Raji (cell line): Measurements from ENCODE around the gene RRAS.

Experiments
- POLR2A ChIP-seq: IDR thresholded peaks from 2 replicates; pipeline ENCODE4 v1.6.1; 2011; ENCODE audit warnings: low read depth, low read length, control low read depth; ENCODE audit not compliant: insufficient read depth

Gene RRAS

GRCh38 chr19:49664171-49665035 is 24.5 kb upstream of the RRAS start:
- peak; percentile 84 for TF ChIP-seq POLR2A

GRCh38 chr19:49663224-49663623 is 23.3 kb upstream of the RRAS start:
- no peak for TF ChIP-seq POLR2A

GRCh38 chr19:49662011-49662410 is 22.1 kb upstream of the RRAS start:
- no peak for TF ChIP-seq POLR2A

- no peak for TF ChIP-seq POLR2A
These were observed 20.5 kb upstream of the RRAS start for GRCh38 chr19:49660338-49660961.

GRCh38 chr19:49658566-49659442 is 18.9 kb upstream of the RRAS start:
- no peak for TF ChIP-seq POLR2A

- TF ChIP-seq POLR2A: no peak
These were observed 18.2 kb upstream of the RRAS start for GRCh38 chr19:49658139-49658517.

GRCh38 chr19:49657493-49658138 is 17.7 kb upstream of the RRAS start:
- TF ChIP-seq POLR2A: no peak

GRCh38 chr19:49656456-49657109 is 16.6 kb upstream of the RRAS start:
- TF ChIP-seq POLR2A: no peak

GRCh38 chr19:49655570-49656455 is 15.9 kb upstream of the RRAS start:
- no peak for TF ChIP-seq POLR2A

GRCh38 chr19:49654581-49654980 is 14.6 kb upstream of the RRAS start:
- no peak for TF ChIP-seq POLR2A

GRCh38 chr19:49653466-49653806 is 13.5 kb upstream of the RRAS start:
- no peak for TF ChIP-seq POLR2A

GRCh38 chr19:49652551-49653465 is 12.9 kb upstream of the RRAS start:
- TF ChIP-seq POLR2A: no peak
